CD4-positive, alpha-beta T cell treated with Interleukin-6 for 4 hours (primary cell): ENCODE measurements around the gene CCDC141.

Experiments used
- DNase-seq: peaks from one replicate; pipeline ENCODE4 v3.0.0-alpha.2; 2020; ENCODE audit warnings: mixed read lengths

The CCDC141 gene

DNA sequence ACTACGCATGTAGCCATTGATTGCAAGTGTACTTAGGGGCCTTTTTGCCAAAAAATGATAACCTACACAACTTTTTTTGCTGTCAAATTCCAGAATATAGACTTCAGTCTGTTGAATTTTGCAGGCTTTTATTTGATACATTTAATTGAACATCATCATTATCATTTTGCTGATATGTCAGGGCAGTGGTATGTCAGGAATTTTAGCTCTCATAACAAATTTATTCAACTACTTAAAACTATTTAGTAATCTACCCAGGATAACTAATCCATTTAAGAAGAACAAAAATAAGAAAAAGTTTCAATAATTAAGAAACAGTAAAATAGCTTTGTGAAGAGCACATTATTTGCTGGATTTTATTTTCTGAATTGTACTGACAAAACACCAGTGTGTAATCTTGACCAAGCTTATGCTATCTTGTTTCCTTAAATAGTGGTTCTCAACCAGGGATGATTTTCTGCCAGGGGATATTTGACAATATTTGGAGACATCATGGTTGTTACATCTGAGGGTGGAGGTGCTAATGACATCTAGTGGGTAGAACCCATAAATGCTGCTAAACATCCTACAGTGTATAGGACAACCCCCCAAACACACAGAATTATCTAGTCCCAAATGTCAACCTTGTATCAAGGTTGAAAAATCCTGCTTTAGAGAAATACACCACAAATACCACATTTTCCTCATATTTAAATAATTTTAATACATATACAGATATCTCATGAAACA lies 230.6 kb downstream of the CCDC141 start:
- DNase-seq = no peak

GRCh38 chr2:178811901-178812300 lies 238.0 kb downstream of the CCDC141 start:
- DNase-seq = no peak

DNA sequence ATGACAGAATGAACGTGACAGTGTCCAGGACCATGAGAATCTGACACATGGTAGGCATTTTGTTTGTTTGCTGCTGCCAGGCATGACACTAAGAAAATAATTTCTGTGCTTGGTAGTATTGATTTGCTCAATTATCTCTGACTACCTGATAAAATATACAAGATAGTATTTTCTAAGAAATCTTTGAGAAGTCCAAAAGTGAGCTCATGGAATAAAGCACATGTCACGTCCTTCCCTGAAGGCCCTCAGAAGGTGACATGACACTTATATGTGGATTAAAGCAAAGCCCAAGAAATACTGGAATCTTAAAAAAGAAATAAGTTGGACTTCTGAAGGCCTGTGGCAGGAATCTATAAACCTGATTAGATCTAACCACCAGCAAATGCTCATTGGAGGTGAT lies 238.9 kb downstream of the CCDC141 start:
- no peak for DNase-seq

GRCh38 chr2:178810422-178810821 lies 239.5 kb downstream of the CCDC141 start:
- no peak for DNase-seq

- no peak for DNase-seq
These were observed 242.5 kb downstream of the CCDC141 start, which contains the start of gene TTN for GRCh38 chr2:178807227-178808008. TSS of gene TTN (minus strand) at chr2:178807423. CDS start at chr2:178804642, 2,781 bp downstream.

DNA sequence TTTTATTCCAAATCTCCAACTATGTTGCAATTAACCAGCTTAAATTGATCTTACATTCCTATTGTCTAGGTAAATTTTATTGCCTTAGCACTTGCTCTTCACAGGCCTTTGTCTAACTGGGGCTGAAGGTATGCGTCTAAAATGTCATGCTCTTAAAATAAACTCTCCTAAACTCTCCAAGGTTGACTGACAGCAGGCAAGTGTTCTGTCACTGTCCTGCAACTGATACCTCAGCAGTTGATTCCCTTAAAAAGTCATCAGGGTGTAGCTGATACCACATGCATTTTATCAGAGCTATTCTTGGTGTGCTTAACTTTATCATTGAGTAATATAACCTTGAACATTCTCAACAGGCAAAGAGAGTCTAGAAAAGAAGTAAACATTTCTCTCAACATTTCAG lies 243.4 kb downstream of the CCDC141 start:
- no peak for DNase-seq

DNA sequence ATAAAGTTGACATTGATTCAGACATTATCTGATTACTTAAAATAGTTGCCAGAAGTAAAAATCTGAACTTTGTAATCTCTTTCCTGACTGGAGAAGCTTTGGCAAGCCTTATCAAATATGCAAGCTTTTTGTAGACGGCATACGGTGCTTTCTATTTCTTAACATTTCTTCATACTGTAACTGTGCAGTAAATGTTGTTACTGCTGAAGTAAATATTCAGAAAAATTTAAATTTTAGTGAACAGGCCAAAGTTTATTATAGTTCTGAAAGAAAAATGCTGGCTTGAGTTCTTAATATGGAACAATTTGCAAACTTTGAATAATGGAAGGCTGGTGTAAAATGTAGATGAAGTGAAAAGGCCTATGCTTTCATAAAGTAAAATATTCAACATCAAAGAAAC lies 244.5 kb downstream of the CCDC141 start:
- no peak for DNase-seq

DNA sequence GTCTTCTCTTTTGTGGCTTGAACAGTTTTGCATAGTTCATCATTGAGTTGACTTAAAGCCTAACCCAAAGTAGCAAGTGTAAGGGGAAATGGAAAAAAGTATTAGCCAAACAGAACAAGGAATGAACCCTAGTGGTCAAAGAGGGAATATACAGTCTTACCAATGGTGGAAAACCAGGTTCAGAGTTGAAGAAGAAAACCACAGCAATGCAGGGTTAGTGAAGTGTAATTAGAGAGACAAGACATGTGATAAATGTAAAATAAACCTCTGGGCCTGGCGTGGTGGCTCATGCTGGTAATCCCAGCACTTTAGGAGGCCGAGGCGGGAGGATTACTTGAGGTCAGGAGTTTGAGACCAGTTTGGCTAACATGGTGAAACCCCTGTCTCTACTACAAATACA lies 245.1 kb downstream of the CCDC141 start:
- DNase-seq = no peak

DNA sequence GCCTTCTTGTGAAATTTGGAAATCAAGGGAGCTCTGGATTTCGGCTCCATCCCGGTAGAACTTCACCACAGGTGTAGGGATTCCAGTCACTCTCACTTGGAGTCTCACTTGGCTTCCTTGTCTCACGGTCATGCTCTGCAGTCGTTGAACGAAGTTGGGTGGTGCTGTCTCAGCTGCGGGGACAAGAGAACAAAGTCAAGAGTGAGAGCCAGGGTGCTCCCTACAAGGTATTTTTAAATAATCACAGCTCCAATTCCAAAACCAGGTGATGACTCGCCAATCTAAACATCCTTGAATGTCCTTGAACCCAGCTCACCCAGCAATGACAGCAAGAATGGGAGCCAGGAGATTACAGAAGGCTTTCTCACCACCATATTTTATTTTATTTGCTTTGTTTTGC lies 249.4 kb downstream of the CCDC141 start:
- DNase-seq = no peak

DNA sequence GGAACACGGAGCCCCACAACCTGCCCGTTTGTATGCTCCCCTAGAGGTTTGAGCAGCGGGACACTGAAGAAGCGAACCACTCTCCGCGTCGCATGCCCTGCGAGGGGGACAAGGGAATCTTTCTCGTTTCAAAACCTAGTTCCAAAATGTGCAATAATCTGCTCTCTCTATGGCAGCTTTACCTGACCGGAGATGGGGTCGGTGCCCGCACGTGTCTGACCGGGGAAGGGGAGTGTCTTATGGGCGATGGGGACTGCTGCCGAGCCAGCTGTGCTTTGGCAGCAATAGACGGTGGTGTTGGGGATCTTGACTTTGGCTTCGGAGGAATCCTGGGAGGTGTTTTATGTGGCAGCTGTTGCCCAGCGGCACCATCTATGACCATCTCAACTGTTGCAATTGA lies 250.6 kb downstream of the CCDC141 start:
- no peak for DNase-seq

DNA sequence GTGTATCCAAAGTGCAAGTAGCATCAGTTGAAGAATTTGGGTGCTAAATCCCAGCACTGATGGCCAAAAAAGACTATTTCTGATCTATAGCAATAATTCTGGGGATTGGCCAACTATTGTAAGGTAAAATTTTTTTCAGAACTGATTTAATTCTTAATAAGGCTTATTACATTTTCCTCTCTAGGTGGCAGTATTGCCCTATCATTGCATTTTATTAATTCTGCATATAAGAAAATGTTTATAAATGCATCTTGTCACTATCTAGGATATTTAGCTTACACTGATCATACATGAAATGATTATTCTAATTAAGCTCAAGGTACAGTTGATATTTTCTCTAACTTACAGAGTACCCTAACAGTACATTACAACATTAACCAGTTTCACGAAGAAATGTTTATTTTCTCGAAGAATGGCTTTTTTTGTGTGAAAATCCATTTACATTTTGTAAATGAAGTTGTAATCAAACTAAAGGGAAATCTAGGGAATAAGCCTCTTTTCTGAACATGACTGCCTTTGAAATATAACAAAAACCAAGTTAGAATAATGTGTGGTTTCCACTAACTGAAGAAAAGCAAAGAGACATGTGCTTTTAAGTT lies 253.8 kb downstream of the CCDC141 start:
- no peak for DNase-seq

- no peak for DNase-seq
These were observed 262.0 kb downstream of the CCDC141 start for GRCh38 chr2:178787934-178788333.

DNA sequence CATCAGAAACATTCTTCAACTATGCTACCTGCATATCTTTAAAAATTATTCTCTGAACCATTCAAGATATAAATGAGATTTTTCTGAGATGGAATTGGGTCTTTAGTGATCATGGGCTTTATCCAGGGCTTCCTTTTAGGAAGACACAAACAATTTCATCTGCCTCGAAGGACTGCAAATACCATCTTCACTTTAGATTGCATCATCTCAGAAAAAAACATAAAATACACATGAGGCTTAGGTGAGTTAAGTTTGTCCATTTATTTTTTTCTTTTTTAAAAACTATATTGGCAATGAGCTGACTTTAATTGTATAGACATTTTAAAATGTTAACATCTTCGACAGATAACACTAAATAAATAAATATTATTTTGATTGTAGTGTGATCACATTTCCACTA lies 262.8 kb downstream of the CCDC141 start:
- no peak for DNase-seq

GRCh38 chr2:178783889-178784288 lies 266.0 kb downstream of the CCDC141 start:
- DNase-seq = no peak

- DNase-seq = no peak
These were observed 267.7 kb downstream of the CCDC141 start for GRCh38 chr2:178782236-178782635.
